Ectodermal cell (in vitro differentiated cells): ENCODE data around the gene TMOD4.
A peak's percentile ranks its signal among the peaks of the same experiment; 100 is the strongest.

ENCODE experiments used
- H3K27ac ChIP-seq: 2 replicates; pipeline ENCODE4 v1.7.0; 2013; ENCODE audit warnings: mild to moderate bottlenecking, low read depth, low read length; ENCODE audit not compliant: insufficient read depth, poor library complexity, severe bottlenecking
- H3K27me3 ChIP-seq: 2 replicates; pipeline ENCODE4 v1.7.0; 2013; ENCODE audit warnings: mild to moderate bottlenecking, low read length; ENCODE audit not compliant: insufficient read depth, control insufficient read depth, poor library complexity, severe bottlenecking
- H3K36me3 ChIP-seq: one replicate; pipeline ENCODE4 v1.7.0; 2013; ENCODE audit warnings: low read length; ENCODE audit not compliant: control insufficient read depth, insufficient read depth
- H3K4me1 ChIP-seq: one replicate; pipeline ENCODE4 v1.7.0; 2013; ENCODE audit warnings: low read length; ENCODE audit not compliant: control insufficient read depth, insufficient read depth
- H3K4me3 ChIP-seq: 2 replicates; pipeline ENCODE4 v1.7.0; 2013; ENCODE audit warnings: low read depth, low read length, control low read depth; ENCODE audit not compliant: insufficient read depth
- H3K9me3 ChIP-seq: 2 replicates; pipeline ENCODE4 v1.7.0; 2013; ENCODE audit warnings: mild to moderate bottlenecking, low read length, moderate library complexity; ENCODE audit not compliant: control insufficient read depth
- WGBS, 2 experiments: methylation state at CpG; one replicate each; pipeline ENCODE4 v1.1.7; 2013; ENCODE audit warnings: missing lambda C conversion rate in 2 of 2; 5-methylcytosine and 5-hydroxymethylcytosine counted together

The TMOD4 gene

GRCh38 chr1:151158751-151159251 is 17.0 kb downstream of the TMOD4 start:
- H3K4me1 ChIP-seq, result no peaks in the 10 kb centered on the region
- 93 to 95% methylated on average over 22 of the region's 22 CpGs for WGBS, 2 experiments
- peaks cover 15% of the 10 kb centered on the region for H3K36me3 ChIP-seq

GRCh38 chr1:151158326-151158725 is 17.5 kb downstream of the TMOD4 start:
- no peaks in the 10 kb centered on the region for H3K9me3 ChIP-seq
- no peaks in the 10 kb centered on the region for H3K4me1 ChIP-seq
- no peak overlapping the region for H3K27ac ChIP-seq
- no peaks in the 10 kb centered on the region for H3K27me3 ChIP-seq
- H3K36me3 ChIP-seq, result peaks cover 15% of the 10 kb centered on the region
- H3K4me3 ChIP-seq, result no peak overlapping the region
- 93 to 96% methylated on average over 5 of the region's 5 CpGs for WGBS, 2 experiments

More at GRCh38 chr1:151158751-151159251, 17.0 kb downstream of the TMOD4 start:
- H3K9me3 ChIP-seq, result no peaks in the 10 kb centered on the region
- H3K27me3 ChIP-seq, result no peaks in the 10 kb centered on the region
- H3K4me3 ChIP-seq, result no peak overlapping the region
- no peak overlapping the region for H3K27ac ChIP-seq

DNA sequence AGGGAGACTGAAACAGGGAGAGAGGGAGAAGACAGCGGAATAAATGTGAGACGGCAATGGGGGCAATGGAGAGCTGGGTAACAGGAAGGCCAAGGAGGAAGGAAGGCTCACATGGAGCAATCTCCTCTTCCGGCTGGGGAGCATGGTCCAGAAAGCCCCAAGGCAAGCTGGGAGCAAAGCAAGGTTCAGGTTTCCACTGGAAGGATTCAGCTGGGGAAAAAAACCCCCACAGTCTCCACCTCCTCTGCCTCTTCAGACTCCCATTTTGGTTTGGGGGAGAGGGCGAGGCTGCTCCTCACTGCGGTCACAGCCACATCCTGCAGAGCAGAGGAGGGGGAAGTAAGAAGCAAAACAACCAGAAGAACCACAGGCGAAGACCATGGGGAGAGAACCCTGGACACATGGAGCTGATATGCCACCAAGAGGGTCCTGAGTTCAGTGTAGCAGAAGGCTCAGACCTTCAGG is 18.7 kb downstream of the TMOD4 start:
- peaks cover 15% of the 10 kb centered on the region for H3K36me3 ChIP-seq
- no peaks in the 10 kb centered on the region for H3K27me3 ChIP-seq
- H3K4me3 ChIP-seq, result no peak overlapping the region
- H3K9me3 ChIP-seq, result no peaks in the 10 kb centered on the region
- 92 to 93% methylated on average over 6 of the region's 6 CpGs for WGBS, 2 experiments
- H3K27ac ChIP-seq, result no peak overlapping the region
- H3K4me1 ChIP-seq, result no peaks in the 10 kb centered on the region

DNA sequence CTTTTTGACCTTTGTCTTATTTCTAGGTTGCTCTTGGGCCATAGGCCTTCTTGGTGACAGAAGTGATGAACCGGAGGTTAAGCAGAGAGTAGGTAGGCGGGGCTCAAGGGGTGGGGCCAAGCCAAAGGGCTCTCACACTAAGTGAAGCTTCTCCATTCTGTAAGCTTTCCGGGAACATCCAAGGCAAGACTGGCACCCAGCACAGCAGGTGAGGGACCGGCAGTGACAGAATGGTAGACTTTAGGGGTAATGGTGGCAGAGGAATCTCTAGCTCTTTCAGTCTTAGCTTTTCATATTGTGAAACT is 19.3 kb downstream of the TMOD4 start, which contains the start of gene TNFAIP8L2:
Gene TNFAIP8L2 (plus strand): TSS at position 135 of the 305 bp plus-strand sequence. CDS start 2,049 bp downstream, outside the sequence.
- no peak within 1 kb of the TSS for H3K27ac ChIP-seq
- H3K4me1 ChIP-seq, result no peaks in the 10 kb centered on the region
- 64 to 67% methylated on average over 4 of the region's 4 CpGs for WGBS, 2 experiments
- H3K36me3 ChIP-seq, result peaks cover 10% of the 10 kb centered on the region
- no peak within 1 kb of the TSS for H3K4me3 ChIP-seq
- H3K27me3 ChIP-seq, result no peaks in the 10 kb centered on the region
- no peaks in the 10 kb centered on the region for H3K9me3 ChIP-seq

- Histone ChIP-seq H3K4me1 (peaks cover 14% of the 10 kb centered on the region), H3K36me3 (no peaks in the 10 kb centered on the region), H3K9me3 (no peaks in the 10 kb centered on the region), H3K27ac (no peak overlapping the region), H3K4me3 (no peak overlapping the region), H3K27me3 (peaks cover 23% of the 10 kb centered on the region)
- WGBS, 2 experiments, result 91% methylated on average over 1 of the region's 2 CpGs; no CpG with 5 or more reads in 1 of the 2 experiments
These were observed 28.1 kb downstream of the TMOD4 start for GRCh38 chr1:151147665-151148064.

- H3K27ac ChIP-seq, result no peak overlapping the region
- peaks cover 23% of the 10 kb centered on the region for H3K27me3 ChIP-seq
- 4 to 7% methylated on average over 6 to 7 of the region's 7 CpGs for WGBS, 2 experiments
- no peaks in the 10 kb centered on the region for H3K9me3 ChIP-seq
- H3K4me1 ChIP-seq, result peaks cover 14% of the 10 kb centered on the region
- peak overlapping the region; percentile 88 for H3K4me3 ChIP-seq
- H3K36me3 ChIP-seq, result no peaks in the 10 kb centered on the region
These were observed 28.7 kb downstream of the TMOD4 start for GRCh38 chr1:151147132-151147503.

GRCh38 chr1:151146412-151147131 is 29.2 kb downstream of the TMOD4 start, which contains the start of gene SEMA6C:
TSS of gene SEMA6C (minus strand) at chr1:151146631. CDS start at chr1:151142621, 4,010 bp downstream.
- H3K4me1 ChIP-seq, result peaks cover 14% of the 10 kb centered on the region
- no peaks in the 10 kb centered on the region for H3K9me3 ChIP-seq
- no peak within 1 kb of the TSS for H3K27ac ChIP-seq
- peak within 1 kb of the TSS; percentile 88 for H3K4me3 ChIP-seq
- 0 to 1% methylated on average over 61 of the region's 61 CpGs for WGBS, 2 experiments
- peaks cover 23% of the 10 kb centered on the region for H3K27me3 ChIP-seq
- H3K36me3 ChIP-seq, result no peaks in the 10 kb centered on the region

DNA sequence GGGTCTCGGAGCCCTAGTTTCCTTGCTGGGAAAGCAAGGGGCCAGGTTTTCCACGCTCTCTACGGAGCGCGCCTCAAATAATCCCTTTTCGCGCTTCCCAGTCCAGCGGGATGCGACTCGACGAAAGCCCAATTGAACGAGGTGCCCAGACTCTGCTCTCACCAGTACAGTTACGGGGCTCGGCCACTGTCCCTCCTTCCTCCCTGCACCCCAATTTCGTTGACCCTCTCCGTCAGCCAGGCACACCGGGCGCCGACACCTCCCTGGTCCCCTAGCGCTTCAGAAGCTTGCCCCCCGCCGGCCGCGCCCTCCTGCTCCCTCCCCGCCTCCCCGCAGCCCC is 29.7 kb downstream of the TMOD4 start:
- WGBS, 2 experiments, result 1% methylated on average over 26 of the region's 26 CpGs
- Histone ChIP-seq H3K27ac (no peak overlapping the region), H3K9me3 (no peaks in the 10 kb centered on the region), H3K27me3 (peaks cover 23% of the 10 kb centered on the region), H3K4me3 (peak overlapping the region; percentile 88), H3K36me3 (no peaks in the 10 kb centered on the region), H3K4me1 (peaks cover 14% of the 10 kb centered on the region)

DNA sequence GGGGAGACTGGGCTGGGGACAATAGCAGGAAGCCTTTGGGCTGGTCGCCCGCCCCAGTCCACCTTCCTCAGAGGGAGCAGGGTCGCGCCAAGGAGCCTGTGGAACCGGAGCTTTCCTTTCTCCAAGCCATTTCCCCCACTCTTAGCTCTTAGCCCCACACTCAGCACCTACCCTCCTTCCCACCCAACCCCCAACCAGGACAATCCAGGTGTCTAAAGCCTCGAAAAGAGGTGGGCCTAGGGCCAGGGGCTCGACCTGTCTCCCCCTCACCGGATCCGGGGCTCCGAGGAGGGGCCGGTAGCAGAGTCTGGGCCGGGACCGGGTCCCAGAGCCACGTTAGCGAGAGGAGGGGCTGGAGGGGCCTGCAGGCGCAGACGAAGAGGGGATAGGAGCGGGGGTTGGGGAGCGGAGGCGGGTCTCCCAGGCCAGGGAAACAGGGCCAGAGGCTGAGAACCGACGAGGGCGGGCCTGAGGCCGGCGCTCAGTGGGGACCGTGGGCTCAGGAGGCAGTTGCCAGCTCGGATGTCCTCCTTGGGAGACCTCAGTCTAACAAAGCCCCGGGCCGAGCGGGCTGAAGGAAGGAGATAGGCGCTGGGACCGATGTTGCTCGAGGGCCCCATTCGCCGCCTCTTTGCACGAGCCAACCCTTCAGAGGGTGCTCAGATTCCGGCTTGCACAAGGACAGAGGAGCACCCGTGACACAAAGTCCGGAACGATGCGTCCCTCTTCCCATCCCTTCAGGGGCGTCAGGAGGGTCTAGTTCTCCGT is 30.3 kb downstream of the TMOD4 start:
- Histone ChIP-seq H3K4me3 (peak overlapping the region; percentile 88), H3K9me3 (no peaks in the 10 kb centered on the region), H3K36me3 (no peaks in the 10 kb centered on the region), H3K27me3 (peaks cover 23% of the 10 kb centered on the region), H3K27ac (no peak overlapping the region), H3K4me1 (peaks cover 14% of the 10 kb centered on the region)
- WGBS, 2 experiments, result 7% methylated on average over 43 of the region's 43 CpGs
